IPS DF 6.9 (cell line): ENCODE results near the gene MTRF1.

ENCODE experiments used
- DNase-seq: peaks from one replicate; pipeline ENCODE4 v3.0.0-alpha.2; 2013; ENCODE audit warnings: low read depth, low spot score
- H3K27ac ChIP-seq: one replicate; pipeline ENCODE4 v1.5.1; 2013; ENCODE audit warnings: low read length, control low read depth
- H3K27me3 ChIP-seq: 2 replicates; pipeline ENCODE4 v1.6.1; 2013; ENCODE audit warnings: mild to moderate bottlenecking, low read length; ENCODE audit not compliant: control insufficient read depth, insufficient read depth
- H3K36me3 ChIP-seq: 2 replicates; pipeline ENCODE4 v1.6.1; 2013; ENCODE audit warnings: low read length; ENCODE audit not compliant: control insufficient read depth, insufficient read depth
- H3K4me1 ChIP-seq: 2 replicates; pipeline ENCODE4 v1.6.1; 2013; ENCODE audit warnings: low read length; ENCODE audit not compliant: control insufficient read depth, insufficient read depth
- H3K4me3 ChIP-seq: 2 replicates; pipeline ENCODE4 v1.5.1; 2013; ENCODE audit warnings: mild to moderate bottlenecking, low read length
- H3K9me3 ChIP-seq: 2 replicates; pipeline ENCODE4 v1.6.1; 2013; ENCODE audit warnings: low read length, inconsistent platforms; ENCODE audit not compliant: control insufficient read depth, insufficient read depth
- WGBS: extraction: QIAGEN DNeasy Blood & Tissue Kit; methylation state at CpG from one replicate; pipeline ENCODE4 v1.1.7; 2013; ENCODE audit warnings: mixed read lengths, missing lambda C conversion rate; ENCODE audit not compliant: insufficient read length, insufficient coverage; 5-methylcytosine and 5-hydroxymethylcytosine counted together

MTRF1 gene

GRCh38 chr13:41246969-41247680 is 16.3 kb downstream of the MTRF1 start:
- Histone ChIP-seq H3K9me3 (no peaks in the 10 kb centered on the region), H3K36me3 (no peaks in the 10 kb centered on the region), H3K27me3 (no peaks in the 10 kb centered on the region), H3K27ac (no peak overlapping the region), H3K4me3 (no peak overlapping the region), H3K4me1 (no peaks in the 10 kb centered on the region)
- WGBS = no CpG with 5 or more reads among the region's 8 CpGs
- DNase-seq = no peak

DNA sequence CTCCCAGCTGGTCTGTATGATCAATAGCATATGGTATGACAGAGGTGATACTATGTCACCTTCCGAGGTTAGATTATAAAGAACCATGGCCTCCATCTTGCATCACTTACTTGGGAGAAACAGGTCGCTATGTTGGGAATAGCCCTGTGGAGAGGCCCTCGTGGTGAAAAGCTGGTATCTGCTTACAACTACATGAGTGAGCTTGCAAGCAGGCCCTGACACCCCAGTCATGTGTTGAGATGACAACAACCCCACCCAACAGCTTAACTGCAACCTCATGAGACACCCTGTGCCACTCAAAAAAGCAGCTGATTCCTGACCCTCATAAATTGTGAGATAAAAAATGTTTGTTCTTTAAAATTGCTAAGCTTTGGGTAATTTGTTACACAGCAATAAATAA is 18.8 kb downstream of the MTRF1 start:
- no peak for DNase-seq
- H3K36me3 ChIP-seq = no peaks in the 10 kb centered on the region
- no peaks in the 10 kb centered on the region for H3K27me3 ChIP-seq
- H3K27ac ChIP-seq = no peak overlapping the region
- H3K9me3 ChIP-seq = no peaks in the 10 kb centered on the region
- no peak overlapping the region for H3K4me3 ChIP-seq
- WGBS = no CpG with 5 or more reads among the region's 3 CpGs
- no peaks in the 10 kb centered on the region for H3K4me1 ChIP-seq

DNA sequence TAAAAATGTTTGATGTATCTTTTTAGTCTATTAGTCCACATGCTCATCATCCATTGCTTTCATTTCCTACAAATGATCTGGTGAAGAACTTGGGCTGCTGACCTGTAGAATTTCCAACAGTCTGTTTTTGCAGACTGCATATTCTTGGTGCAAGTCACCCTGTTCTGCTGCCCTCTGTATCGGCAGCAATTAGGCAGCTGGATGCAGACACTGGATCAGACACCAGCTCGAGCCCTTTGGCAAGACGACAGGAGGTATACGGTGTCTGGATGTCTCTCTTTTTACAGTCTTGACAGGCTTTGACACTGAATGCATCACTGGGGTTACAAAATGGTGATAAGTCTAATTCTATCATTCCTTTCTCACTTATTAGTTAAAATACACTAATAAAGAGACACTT is 21.8 kb downstream of the MTRF1 start:
- Histone ChIP-seq H3K9me3 (no peaks in the 10 kb centered on the region), H3K4me1 (no peaks in the 10 kb centered on the region), H3K27ac (no peak overlapping the region), H3K27me3 (no peaks in the 10 kb centered on the region), H3K36me3 (no peaks in the 10 kb centered on the region), H3K4me3 (no peak overlapping the region)
- WGBS = no CpG with 5 or more reads among the region's 4 CpGs
- no peak for DNase-seq

GRCh38 chr13:41236369-41236768 is 27.0 kb downstream of the MTRF1 start:
- DNase-seq = no peak
- WGBS = no CpG with 5 or more reads among the region's 1 CpG
- Histone ChIP-seq H3K36me3 (no peaks in the 10 kb centered on the region), H3K9me3 (no peaks in the 10 kb centered on the region), H3K4me3 (no peak overlapping the region), H3K27me3 (no peaks in the 10 kb centered on the region), H3K4me1 (no peaks in the 10 kb centered on the region), H3K27ac (no peak overlapping the region)

DNA sequence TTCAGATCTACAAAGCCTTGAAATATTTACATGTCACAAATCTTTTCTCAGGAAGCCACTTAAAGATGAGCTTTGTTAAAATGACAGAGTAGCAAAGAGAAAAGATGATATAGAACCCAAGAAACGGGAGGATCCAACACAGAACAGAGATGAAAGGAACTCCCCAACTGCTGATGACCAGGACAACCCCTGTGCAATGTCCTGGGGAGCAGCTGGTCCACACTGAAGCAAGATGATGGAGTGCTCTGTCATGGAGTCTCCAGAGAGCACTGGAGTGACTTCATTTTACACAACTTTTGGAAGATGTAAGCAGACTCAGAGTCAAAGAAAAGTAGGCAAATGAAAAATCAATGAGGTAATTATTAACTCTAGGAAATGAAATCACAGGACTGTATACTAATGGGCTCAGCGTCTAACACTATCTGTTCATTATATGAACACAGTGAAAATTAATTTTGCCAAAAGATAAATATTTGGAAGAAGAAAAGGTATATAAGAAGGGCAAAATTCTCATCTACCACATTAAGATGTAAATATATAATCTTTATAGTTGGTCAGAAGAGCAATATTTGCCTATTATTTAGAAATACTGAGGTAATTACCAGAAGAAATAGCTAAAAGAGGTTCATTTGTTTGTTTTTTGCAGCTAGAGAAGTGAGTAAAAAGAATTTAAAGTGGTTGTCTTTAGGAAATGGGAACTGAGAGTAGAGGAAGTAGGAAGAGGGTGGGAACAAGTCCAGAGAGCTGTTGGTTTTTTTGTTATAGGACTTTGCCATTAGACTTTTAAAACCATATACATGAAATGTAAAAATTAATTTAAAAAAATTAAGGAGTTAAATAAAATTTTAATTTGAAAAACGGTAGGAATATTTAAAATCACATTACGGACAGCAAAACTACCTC is 30.5 kb downstream of the MTRF1 start:
- no peaks in the 10 kb centered on the region for H3K4me1 ChIP-seq
- H3K27ac ChIP-seq = no peak overlapping the region
- no CpG with 5 or more reads among the region's 4 CpGs for WGBS
- no peaks in the 10 kb centered on the region for H3K36me3 ChIP-seq
- no peaks in the 10 kb centered on the region for H3K9me3 ChIP-seq
- no peak for DNase-seq
- H3K27me3 ChIP-seq = no peaks in the 10 kb centered on the region
- no peak overlapping the region for H3K4me3 ChIP-seq

GRCh38 chr13:41231786-41232185 is 31.6 kb downstream of the MTRF1 start:
- H3K36me3 ChIP-seq = no peaks in the 10 kb centered on the region
- DNase-seq = no peak

DNA sequence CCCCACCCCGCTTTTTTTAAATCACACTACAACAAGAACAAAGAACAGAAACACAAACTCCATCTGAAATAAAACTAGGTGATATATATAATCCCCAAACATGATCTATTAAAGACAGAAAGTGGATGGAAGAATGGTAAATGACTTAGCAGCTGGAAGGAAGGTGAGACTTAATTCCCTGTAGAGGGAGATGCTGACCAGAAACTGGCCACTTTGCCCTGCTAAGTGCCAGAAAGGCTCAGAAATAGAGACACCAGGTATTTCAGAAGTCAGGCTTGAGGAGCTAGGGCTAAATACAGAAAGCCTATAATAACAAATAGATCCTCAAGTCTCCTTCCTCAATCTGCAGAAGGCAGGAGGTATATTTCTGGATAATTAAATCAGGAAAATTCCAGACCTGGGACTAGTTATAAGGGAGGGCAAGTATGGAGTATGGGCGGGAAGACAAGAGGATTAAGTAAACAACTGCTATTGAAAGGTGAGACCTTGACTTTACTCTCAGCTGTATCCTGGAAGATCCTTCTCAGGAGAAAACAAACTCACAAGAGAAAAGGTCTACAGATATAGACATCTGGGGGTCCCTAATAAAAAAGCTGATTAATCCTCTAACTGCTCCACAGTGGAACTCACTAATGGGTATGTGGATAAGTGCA is 32.2 kb downstream of the MTRF1 start:
- no peaks in the 10 kb centered on the region for H3K9me3 ChIP-seq
- no peaks in the 10 kb centered on the region for H3K27me3 ChIP-seq
- no peaks in the 10 kb centered on the region for H3K36me3 ChIP-seq
- H3K4me1 ChIP-seq = no peaks in the 10 kb centered on the region
- no CpG with 5 or more reads among the region's 2 CpGs for WGBS
- H3K27ac ChIP-seq = no peak overlapping the region
- DNase-seq = no peak
- no peak overlapping the region for H3K4me3 ChIP-seq

More at GRCh38 chr13:41231786-41232185, 31.6 kb downstream of the MTRF1 start:
- WGBS = no CpG with 5 or more reads among the region's 3 CpGs
- Histone ChIP-seq H3K4me3 (no peak overlapping the region), H3K9me3 (no peaks in the 10 kb centered on the region), H3K27ac (no peak overlapping the region), H3K27me3 (no peaks in the 10 kb centered on the region), H3K4me1 (no peaks in the 10 kb centered on the region)

GRCh38 chr13:41229356-41229755 is 34.0 kb downstream of the MTRF1 start:
- Histone ChIP-seq H3K27ac (no peak overlapping the region), H3K4me1 (no peaks in the 10 kb centered on the region), H3K4me3 (no peak overlapping the region), H3K9me3 (no peaks in the 10 kb centered on the region), H3K36me3 (no peaks in the 10 kb centered on the region), H3K27me3 (no peaks in the 10 kb centered on the region)
- no peak for DNase-seq

DNA sequence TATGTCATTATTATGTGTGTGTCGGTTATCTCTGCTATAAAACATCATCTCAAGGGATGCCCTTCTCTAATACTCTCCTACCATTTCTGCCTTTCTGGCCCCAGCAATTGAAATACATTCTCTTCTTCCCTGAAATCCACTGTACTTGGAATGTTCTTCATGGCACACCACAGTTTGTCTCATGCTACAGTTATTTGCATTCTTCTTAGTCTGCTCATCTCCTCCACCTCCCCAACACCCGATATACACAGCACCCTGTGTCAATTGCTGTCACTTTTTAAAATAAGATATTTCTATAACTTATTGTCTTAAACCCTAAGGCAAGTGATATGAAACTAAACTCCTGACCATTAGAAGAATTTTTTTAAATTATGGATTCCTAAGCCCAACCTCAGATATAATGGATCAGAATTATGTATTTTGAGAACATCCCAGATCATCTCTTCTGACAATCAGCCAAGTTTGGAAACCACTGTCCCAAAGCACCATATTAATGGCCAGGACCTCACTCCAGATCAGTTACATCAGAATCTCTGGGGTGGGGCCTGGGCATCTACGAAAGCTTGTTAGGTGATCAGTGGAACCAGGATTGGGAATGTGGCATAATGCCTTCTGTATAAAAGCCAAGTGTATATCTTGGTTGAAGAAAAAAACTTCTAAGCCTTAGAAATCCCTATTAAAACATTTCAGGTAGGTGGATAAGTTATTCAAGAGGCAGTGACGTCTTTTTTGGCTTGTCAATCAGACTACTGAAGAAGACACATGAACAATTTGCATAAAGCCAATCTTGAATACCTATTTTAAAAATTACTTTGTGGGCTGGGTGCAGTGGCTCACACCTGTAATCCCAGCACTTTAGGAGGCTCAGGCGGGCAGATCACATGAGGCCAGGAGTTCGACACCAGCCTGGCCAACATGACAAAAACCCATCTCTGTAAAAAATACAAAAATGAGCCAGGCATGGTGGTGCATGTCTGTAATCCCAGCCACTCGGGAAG is 39.0 kb downstream of the MTRF1 start:
- DNase-seq = no peak
- no CpG with 5 or more reads among the region's 7 CpGs for WGBS
- H3K27ac ChIP-seq = no peak overlapping the region
- H3K9me3 ChIP-seq = no peaks in the 10 kb centered on the region
- no peaks in the 10 kb centered on the region for H3K4me1 ChIP-seq
- H3K4me3 ChIP-seq = no peak overlapping the region
- H3K36me3 ChIP-seq = no peaks in the 10 kb centered on the region
- no peaks in the 10 kb centered on the region for H3K27me3 ChIP-seq
